Measurements from ENCODE around the gene REPIN1.

DNA sequence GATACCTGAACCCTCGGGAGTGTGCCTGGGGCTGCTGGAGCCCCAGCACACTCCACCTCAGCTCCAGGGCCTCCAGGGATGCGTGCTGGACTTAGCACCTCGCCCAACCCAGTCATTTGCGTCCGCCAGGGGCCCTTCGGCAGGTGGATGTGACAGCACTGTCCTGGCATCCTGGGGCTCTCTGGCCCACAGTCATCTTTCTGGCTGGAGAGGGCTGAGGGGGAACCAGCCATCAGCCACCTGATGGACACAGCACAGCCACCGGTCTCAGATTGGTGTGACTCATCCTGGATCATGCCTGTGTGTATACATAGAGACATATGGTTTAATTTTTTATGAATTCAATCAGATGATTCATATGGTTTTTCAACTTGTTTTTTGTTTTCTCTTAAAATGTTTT lies 21.6 kb downstream of the REPIN1 start:
- no peak for TF ChIP-seq POLR2A (IDR thresholded peaks at IDR 0.05)
- TF ChIP-seq, protein P1, sequence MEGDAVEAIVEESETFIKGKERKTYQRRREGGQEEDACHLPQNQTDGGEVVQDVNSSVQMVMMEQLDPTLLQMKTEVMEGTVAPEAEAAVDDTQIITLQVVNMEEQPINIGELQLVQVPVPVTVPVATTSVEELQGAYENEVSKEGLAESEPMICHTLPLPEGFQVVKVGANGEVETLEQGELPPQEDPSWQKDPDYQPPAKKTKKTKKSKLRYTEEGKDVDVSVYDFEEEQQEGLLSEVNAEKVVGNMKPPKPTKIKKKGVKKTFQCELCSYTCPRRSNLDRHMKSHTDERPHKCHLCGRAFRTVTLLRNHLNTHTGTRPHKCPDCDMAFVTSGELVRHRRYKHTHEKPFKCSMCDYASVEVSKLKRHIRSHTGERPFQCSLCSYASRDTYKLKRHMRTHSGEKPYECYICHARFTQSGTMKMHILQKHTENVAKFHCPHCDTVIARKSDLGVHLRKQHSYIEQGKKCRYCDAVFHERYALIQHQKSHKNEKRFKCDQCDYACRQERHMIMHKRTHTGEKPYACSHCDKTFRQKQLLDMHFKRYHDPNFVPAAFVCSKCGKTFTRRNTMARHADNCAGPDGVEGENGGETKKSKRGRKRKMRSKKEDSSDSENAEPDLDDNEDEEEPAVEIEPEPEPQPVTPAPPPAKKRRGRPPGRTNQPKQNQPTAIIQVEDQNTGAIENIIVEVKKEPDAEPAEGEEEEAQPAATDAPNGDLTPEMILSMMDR (IDR thresholded peaks at IDR 0.05), result no peak
